Right kidney (tissue), 1 donor: ENCODE measurements around the gene SLCO2B1.

Experiments used
- DNase-seq: peaks from one replicate; pipeline ENCODE4 v3.0.0-alpha.2; 2016

The SLCO2B1 gene

GRCh38 chr11:75191330-75191717 is 40.4 kb downstream of the SLCO2B1 start:
- no peak for DNase-seq

- no peak for DNase-seq
Observed at GRCh38 chr11:75193271-75193670, 42.4 kb downstream of the SLCO2B1 start.

- DNase-seq: no peak
Observed at GRCh38 chr11:75193711-75194110, 42.8 kb downstream of the SLCO2B1 start.

- no peak for DNase-seq
Observed at GRCh38 chr11:75194147-75194546, 43.2 kb downstream of the SLCO2B1 start.

- DNase-seq: no peak
Observed at GRCh38 chr11:75195167-75195962, 44.5 kb downstream of the SLCO2B1 start.

- DNase-seq: no peak
Observed at GRCh38 chr11:75196426-75196825, 45.5 kb downstream of the SLCO2B1 start.

GRCh38 chr11:75197512-75198277 is 46.8 kb downstream of the SLCO2B1 start:
- DNase-seq: no peak

GRCh38 chr11:75198278-75198973 is 47.5 kb downstream of the SLCO2B1 start:
- no peak for DNase-seq

GRCh38 chr11:75199412-75199955 is 48.6 kb downstream of the SLCO2B1 start:
- no peak for DNase-seq

GRCh38 chr11:75200051-75200450 is 49.1 kb downstream of the SLCO2B1 start:
- no peak for DNase-seq

- DNase-seq: no peak
Observed at GRCh38 chr11:75200531-75200930, 49.6 kb downstream of the SLCO2B1 start.

- no peak for DNase-seq
Observed at GRCh38 chr11:75201771-75202170, 50.9 kb downstream of the SLCO2B1 start.

GRCh38 chr11:75202195-75202594 is 51.3 kb downstream of the SLCO2B1 start:
- no peak for DNase-seq

GRCh38 chr11:75203138-75203537 is 52.2 kb downstream of the SLCO2B1 start:
- DNase-seq: no peak

- no peak for DNase-seq
Observed at GRCh38 chr11:75203641-75204011, 52.7 kb downstream of the SLCO2B1 start.

- no peak for DNase-seq
Observed at GRCh38 chr11:75204012-75204674, 53.2 kb downstream of the SLCO2B1 start.

- peak; percentile 57 for DNase-seq
Observed at GRCh38 chr11:75204685-75205563, 54.0 kb downstream of the SLCO2B1 start.

GRCh38 chr11:75205564-75206020 is 54.7 kb downstream of the SLCO2B1 start:
- DNase-seq: no peak

GRCh38 chr11:75208446-75208845 is 57.5 kb downstream of the SLCO2B1 start:
- DNase-seq: no peak

- no peak for DNase-seq
Observed at GRCh38 chr11:75212411-75212810, 61.5 kb downstream of the SLCO2B1 start.

- peak; percentile 61 for DNase-seq
Observed at GRCh38 chr11:75214411-75214821, 63.5 kb downstream of the SLCO2B1 start.
